H1 (cell line): Measurements from ENCODE around the gene P2RX2. TPM values are rescaled to one million over a fixed set of nuclear protein-coding genes. Genes with fewer than 3 reads are reported as not detected.

Source experiments
- CHD2 ChIP-seq: IDR thresholded peaks from 2 replicates; pipeline ENCODE4 v1.6.1; 2012; ENCODE audit warnings: low read length, improper control_type of control experiment
- FOSL1 ChIP-seq: IDR thresholded peaks from 2 replicates; pipeline ENCODE4 v1.6.1; 2011; ENCODE audit warnings: mild to moderate bottlenecking, low read depth, low read length, moderate library complexity; ENCODE audit not compliant: insufficient read depth
- GABPA ChIP-seq: IDR thresholded peaks from 2 replicates; pipeline ENCODE4 v1.6.1; 2011; ENCODE audit warnings: mild to moderate bottlenecking, low read length, moderate library complexity, borderline replicate concordance; ENCODE audit not compliant: insufficient read depth
- POLR2A ChIP-seq, 2 experiments: IDR thresholded peaks; 1 replicate in 1 of 2; 2 replicates in 1 of 2; pipeline ENCODE4 v1.6.1; 2011; ENCODE audit warnings: low read depth in 2 of 2, low read length in 2 of 2, mild to moderate bottlenecking in 2 of 2; ENCODE audit errors: control extremely low read depth in 1 of 2
- RNF2 ChIP-seq: fragments of 200-900, 300-1000 bp; sonication (generic); IDR thresholded peaks from 2 replicates; pipeline ENCODE4 v1.7.1; 2016; ENCODE audit warnings: borderline replicate concordance, low read depth, mild to moderate bottlenecking, antibody characterized with exemption, low read length; ENCODE audit not compliant: poor library complexity, severe bottlenecking; ENCODE audit errors: missing control alignments
- SIX5 ChIP-seq: IDR thresholded peaks from 2 replicates; pipeline ENCODE4 v1.6.1; 2011; ENCODE audit warnings: mild to moderate bottlenecking, low read depth, low read length
- SRF ChIP-seq: IDR thresholded peaks from 2 replicates; pipeline ENCODE4 v1.6.1; 2011; ENCODE audit warnings: mild to moderate bottlenecking, low read depth, low read length, moderate library complexity
- polyA plus RNA-seq, 7 experiments: library from polyadenylated mRNA; depleted of rRNA in 3 of 7; stranded (reverse) in 5 of 7; unstranded in 2 of 7; fragments of >200 nt in 5 of 7; fragments of 200-250 nt in 2 of 7; gene quantifications; 1 replicate in 5 of 7; 2 replicates in 1 of 7; 4 replicates in 1 of 7; pipeline versions ENCODE4 v1.2.1 to v1.2.3, GENCODE V29; 2011 to 2013; ENCODE audit warnings: missing spikeins in 2 of 7, mixed read lengths in 2 of 7
- total RNA-seq: library from RNA; stranded (reverse); fragmentation: NEBNext Ultra II Directional; extraction: Animal tissue kit (Norgen Biotek cat#: 25700); gene quantifications from 2 replicates; pipeline ENCODE4 v1.2.1, GENCODE V29; 2021

Gene P2RX2
- total and polyA plus RNA-seq, 2 of the 8 experiments (the other 6 are each of a cell fraction or from before 2014, with no cell fraction given): 0.84 to 2.2 TPM

DNA sequence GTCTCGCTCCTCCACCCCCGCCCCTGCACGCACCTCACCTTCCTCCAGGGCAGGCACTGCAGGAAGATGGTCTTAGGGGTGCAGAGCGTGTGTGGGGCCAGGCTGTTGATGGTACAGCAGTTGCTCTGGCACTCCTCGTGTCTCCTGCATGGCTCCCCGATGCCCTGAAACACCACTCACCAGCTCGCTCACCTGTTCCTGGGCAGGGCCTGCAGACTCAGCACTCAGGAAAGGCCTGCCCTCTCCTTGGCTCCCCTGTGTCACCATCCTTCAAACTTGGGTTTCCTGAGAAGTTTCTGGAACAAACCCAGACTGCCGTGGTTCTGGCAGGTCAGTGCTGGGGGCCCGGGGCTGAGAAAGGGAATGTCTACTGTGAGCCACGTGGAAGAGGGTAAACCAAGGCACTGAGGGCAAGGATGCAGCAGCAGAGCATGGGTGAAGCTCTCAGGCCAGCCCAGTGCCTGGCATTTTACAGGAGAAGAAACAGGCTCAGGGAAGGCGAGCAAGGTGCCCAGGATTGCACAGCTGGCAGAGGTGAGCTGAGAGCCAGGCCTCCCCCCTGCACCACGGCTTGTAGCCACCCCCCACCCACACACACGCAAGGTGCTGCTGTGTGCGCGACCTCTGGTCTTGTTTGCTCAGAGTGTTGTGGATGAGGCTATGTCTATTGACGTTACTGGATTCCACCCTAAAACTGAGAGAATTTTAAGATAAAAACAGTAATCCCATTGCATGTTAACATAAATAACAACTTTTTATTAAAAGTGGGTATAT, 13.7 kb upstream of the P2RX2 start (continued):
- TF ChIP-seq SIX5: no peak
- TF ChIP-seq CHD2: no peak
- no peak for TF ChIP-seq SRF
- TF ChIP-seq RNF2: no peak
- TF ChIP-seq GABPA: no peak
- no peak for TF ChIP-seq FOSL1
- TF ChIP-seq POLR2A (IDR thresholded peaks at IDR 0.05; ENCODE audit: control extremely low read depth in 1 of 2, low read depth in 2 of 2, low read length in 2 of 2): no peak
